ENCODE results near the gene DEFB114.

DNA sequence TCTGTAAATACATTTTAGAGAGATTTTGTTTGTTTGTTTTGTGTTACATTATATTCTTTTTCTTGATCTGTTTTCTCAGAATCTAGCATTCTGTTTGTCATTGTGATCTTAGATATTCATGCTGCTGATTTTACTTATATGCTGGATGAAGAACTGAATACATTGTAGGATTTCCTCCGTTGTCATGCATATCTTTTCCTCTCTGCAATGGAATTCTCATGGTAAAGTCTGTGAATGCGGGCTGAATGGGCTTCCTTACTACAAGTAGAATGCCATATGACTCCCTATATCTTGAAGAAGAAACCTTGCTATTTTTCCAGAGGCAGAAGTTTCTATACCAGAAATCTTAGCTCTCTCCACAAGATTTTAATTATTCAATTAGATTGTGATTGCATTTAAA, 2.4 kb upstream of the DEFB114 start:
- TF ChIP-seq, protein P1, sequence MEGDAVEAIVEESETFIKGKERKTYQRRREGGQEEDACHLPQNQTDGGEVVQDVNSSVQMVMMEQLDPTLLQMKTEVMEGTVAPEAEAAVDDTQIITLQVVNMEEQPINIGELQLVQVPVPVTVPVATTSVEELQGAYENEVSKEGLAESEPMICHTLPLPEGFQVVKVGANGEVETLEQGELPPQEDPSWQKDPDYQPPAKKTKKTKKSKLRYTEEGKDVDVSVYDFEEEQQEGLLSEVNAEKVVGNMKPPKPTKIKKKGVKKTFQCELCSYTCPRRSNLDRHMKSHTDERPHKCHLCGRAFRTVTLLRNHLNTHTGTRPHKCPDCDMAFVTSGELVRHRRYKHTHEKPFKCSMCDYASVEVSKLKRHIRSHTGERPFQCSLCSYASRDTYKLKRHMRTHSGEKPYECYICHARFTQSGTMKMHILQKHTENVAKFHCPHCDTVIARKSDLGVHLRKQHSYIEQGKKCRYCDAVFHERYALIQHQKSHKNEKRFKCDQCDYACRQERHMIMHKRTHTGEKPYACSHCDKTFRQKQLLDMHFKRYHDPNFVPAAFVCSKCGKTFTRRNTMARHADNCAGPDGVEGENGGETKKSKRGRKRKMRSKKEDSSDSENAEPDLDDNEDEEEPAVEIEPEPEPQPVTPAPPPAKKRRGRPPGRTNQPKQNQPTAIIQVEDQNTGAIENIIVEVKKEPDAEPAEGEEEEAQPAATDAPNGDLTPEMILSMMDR (IDR thresholded peaks at IDR 0.05): no peak
- no peak for TF ChIP-seq POLR2A (IDR thresholded peaks at IDR 0.05)

Measured in adrenal gland (tissue), 5 donors.